T-helper 1 cell treated with Interleukin-12 subunit alpha and Interleukin-12 subunit beta and Interleukin-4 antibody, amounts not matched to agents 30 ng/mL and 1 ng/mL, for 36 hours (primary cell): ENCODE data around the gene MAP3K6. TPM values are rescaled to one million over a fixed set of nuclear protein-coding genes. Genes with fewer than 3 reads are reported as not detected.

Experiments
- intact Hi-C: fragments of 100-400 bp; cut with micrococcal nuclease; formaldehyde crosslinking; loops from one replicate; pipeline ENCODE4 v1.15.1; 2024
- total RNA-seq: library from RNA; stranded (reverse); gene quantifications from 2 replicates; pipeline ENCODE4 v1.2.3, GENCODE V29; 2022

Gene MAP3K6
- total RNA-seq, 1 donor from 2014 or later: 15.5 TPM

- intact Hi-C loops: no loop called here
Measured at GRCh38 chr1:27377760-27378495, 11.2 kb upstream of the MAP3K6 start.

GRCh38 chr1:27374362-27375086, 7.8 kb upstream of the MAP3K6 start, which contains the start of gene FCN3:
Gene FCN3, minus strand, starts transcription at chr1:27374824. Its CDS starts 6 bp downstream, at chr1:27374818.
- intact Hi-C loops: no loop called here

- intact Hi-C loops: no loop called here
Measured at GRCh38 chr1:27372808-27373690, 6.3 kb upstream of the MAP3K6 start.

- intact Hi-C loops: no loop called here
Measured at GRCh38 chr1:27372022-27372807, 5.5 kb upstream of the MAP3K6 start.

GRCh38 chr1:27368869-27369582, 2.3 kb upstream of the MAP3K6 start:
- intact Hi-C loops: loop anchor here (5.0 kb wide), 1 partner anchor 358 kb away; the partner anchor contains the start of gene FAM76A

- intact Hi-C loops: loop anchor here (5.0 kb wide), 1 partner anchor 360 kb away; the partner anchor contains the start of gene FAM76A
Measured at GRCh38 chr1:27367160-27367650, 444 bp upstream of the MAP3K6 start.

- intact Hi-C loops: loop anchor here (5.0 kb wide), 1 partner anchor 361 kb away; the partner anchor contains the start of gene FAM76A
Measured at GRCh38 chr1:27366113-27366410, 699 bp downstream of the MAP3K6 start.

GRCh38 chr1:27365372-27366112, 1.2 kb downstream of the MAP3K6 start:
- intact Hi-C loops: loop anchor here (1.0 to 5.0 kb wide), 6 partner anchors 18 to 362 kb away; partner anchors contain the start of genes CD164L2, FAM76A, GPR3 and TMEM222

GRCh38 chr1:27364696-27365371, 1.9 kb downstream of the MAP3K6 start:
- intact Hi-C loops: loop anchor here (1.0 to 5.0 kb wide), 6 partner anchors 18 to 362 kb away; partner anchors contain the start of genes CD164L2, FAM76A, GPR3 and TMEM222

GRCh38 chr1:27363766-27364695, 2.7 kb downstream of the MAP3K6 start:
- intact Hi-C loops: loop anchor here (2.0 kb wide), 2 partner anchors 41 to 205 kb away; partner anchors contain the start of gene TMEM222

- intact Hi-C loops: no loop called here
Measured at GRCh38 chr1:27361553-27361952, 5.2 kb downstream of the MAP3K6 start.

- intact Hi-C loops: no loop called here
Measured at GRCh38 chr1:27361044-27361402, 5.7 kb downstream of the MAP3K6 start.

GRCh38 chr1:27360159-27361043, 6.4 kb downstream of the MAP3K6 start:
- intact Hi-C loops: no loop called here

- intact Hi-C loops: no loop called here
Measured at GRCh38 chr1:27359822-27360158, 7.0 kb downstream of the MAP3K6 start.

GRCh38 chr1:27358928-27359313, 7.8 kb downstream of the MAP3K6 start:
- intact Hi-C loops: no loop called here
